ENCODE measurements around the gene AP1M1.

AP1M1 gene

GRCh38 chr19:16206046-16206605 lies 8.4 kb downstream of the AP1M1 start:
- no peak overlapping the region for H2BK12ac ChIP-seq (ENCODE audit: low read length)
- no peak overlapping the region for H3K14ac ChIP-seq (ENCODE audit: low read length)
- H2BK5ac ChIP-seq (ENCODE audit: low read depth, low read length, poor library complexity) = no peak overlapping the region
- no peak overlapping the region for H3K27ac ChIP-seq (ENCODE audit: low read depth, low read length)
- H4K8ac ChIP-seq (ENCODE audit: low read depth, low read length) = no peak overlapping the region
- H4K12ac ChIP-seq (ENCODE audit: low read depth, low read length) = no peak overlapping the region
- no peaks in the 10 kb centered on the region for H3K4me1 ChIP-seq (ENCODE audit: control insufficient read depth in 1 of 2, insufficient read depth in 2 of 2, low read length in 2 of 2)
- no peak overlapping the region for H3K4ac ChIP-seq (ENCODE audit: low read depth, low read length)
- H3K9ac ChIP-seq (ENCODE audit: low read length) = no peak overlapping the region
- H3K18ac ChIP-seq (ENCODE audit: low read length) = no peak overlapping the region
- no peak overlapping the region for H3K4me2 ChIP-seq (ENCODE audit: low read length)
- H2BK120ac ChIP-seq (ENCODE audit: insufficient read depth, low read length, poor library complexity) = no peak overlapping the region
- WGBS (ENCODE audit: extremely low coverage, insufficient coverage, insufficient read length) = no CpG with 5 or more reads among the region's 14 CpGs
- no peak overlapping the region for H3K23ac ChIP-seq (ENCODE audit: low read length)
- H3K27me3 ChIP-seq (ENCODE audit: insufficient read depth, low read length) = no peaks in the 10 kb centered on the region
- no peak overlapping the region for H3K4me3 ChIP-seq (ENCODE audit: low read depth, low read length)
- no peak overlapping the region for H4K91ac ChIP-seq (ENCODE audit: low read depth, low read length)
- no peaks in the 10 kb centered on the region for H3K79me1 ChIP-seq (ENCODE audit: low read length)
- H3K36me3 ChIP-seq (ENCODE audit: control insufficient read depth in 1 of 2, insufficient read depth in 2 of 2, low read length in 2 of 2) = peaks cover 58 to 64% of the 10 kb centered on the region in 2 experiments
- no peak overlapping the region for H2AFZ ChIP-seq (ENCODE audit: insufficient read depth, low read length, poor library complexity)
- no peak for DNase-seq
- H2AK5ac ChIP-seq (ENCODE audit: low read length) = no peak overlapping the region
- no peaks in the 10 kb centered on the region for H3K79me2 ChIP-seq (ENCODE audit: control insufficient read depth, insufficient read depth, low read length, poor library complexity)
- peaks cover 2% of the 10 kb centered on the region for H3K9me3 ChIP-seq (ENCODE audit: insufficient read depth, low read depth, low read length)

GRCh38 chr19:16206637-16207036 lies 8.9 kb downstream of the AP1M1 start:
- Histone ChIP-seq H3K27me3 (ENCODE audit: insufficient read depth, low read length) (no peaks in the 10 kb centered on the region), H3K4ac (ENCODE audit: low read depth, low read length) (no peak overlapping the region), H3K36me3 (ENCODE audit: control insufficient read depth in 1 of 2, insufficient read depth in 2 of 2, low read length in 2 of 2) (peaks cover 58 to 64% of the 10 kb centered on the region in 2 experiments), H3K79me2 (ENCODE audit: control insufficient read depth, insufficient read depth, low read length, poor library complexity) (no peaks in the 10 kb centered on the region), H3K9me3 (ENCODE audit: insufficient read depth, low read depth, low read length) (peaks cover 2% of the 10 kb centered on the region), H2BK12ac (ENCODE audit: low read length) (no peak overlapping the region), H2AFZ (ENCODE audit: insufficient read depth, low read length, poor library complexity) (no peak overlapping the region), H3K14ac (ENCODE audit: low read length) (no peak overlapping the region), H3K9ac (ENCODE audit: low read length) (no peak overlapping the region), H4K8ac (ENCODE audit: low read depth, low read length) (no peak overlapping the region), H4K91ac (ENCODE audit: low read depth, low read length) (no peak overlapping the region), H3K4me2 (ENCODE audit: low read length) (no peak overlapping the region), H3K18ac (ENCODE audit: low read length) (no peak overlapping the region), H3K4me1 (ENCODE audit: control insufficient read depth in 1 of 2, insufficient read depth in 2 of 2, low read length in 2 of 2) (no peaks in the 10 kb centered on the region), H3K27ac (ENCODE audit: low read depth, low read length) (no peak overlapping the region), H2BK5ac (ENCODE audit: low read depth, low read length, poor library complexity) (no peak overlapping the region), H2AK5ac (ENCODE audit: low read length) (no peak overlapping the region), H2BK120ac (ENCODE audit: insufficient read depth, low read length, poor library complexity) (no peak overlapping the region), H3K23ac (ENCODE audit: low read length) (no peak overlapping the region), H4K12ac (ENCODE audit: low read depth, low read length) (no peak overlapping the region), H3K79me1 (ENCODE audit: low read length) (no peaks in the 10 kb centered on the region), H3K4me3 (ENCODE audit: low read depth, low read length) (no peak overlapping the region)
- no peak for DNase-seq
- no CpG with 5 or more reads among the region's 7 CpGs for WGBS (ENCODE audit: extremely low coverage, insufficient coverage, insufficient read length)

GRCh38 chr19:16207063-16207462 lies 9.4 kb downstream of the AP1M1 start:
- Histone ChIP-seq H4K8ac (ENCODE audit: low read depth, low read length) (no peak overlapping the region), H3K23ac (ENCODE audit: low read length) (no peak overlapping the region), H3K27me3 (ENCODE audit: insufficient read depth, low read length) (no peaks in the 10 kb centered on the region), H3K79me2 (ENCODE audit: control insufficient read depth, insufficient read depth, low read length, poor library complexity) (no peaks in the 10 kb centered on the region), H2BK12ac (ENCODE audit: low read length) (no peak overlapping the region), H2BK5ac (ENCODE audit: low read depth, low read length, poor library complexity) (no peak overlapping the region), H3K79me1 (ENCODE audit: low read length) (no peaks in the 10 kb centered on the region), H3K27ac (ENCODE audit: low read depth, low read length) (no peak overlapping the region), H3K4me1 (ENCODE audit: control insufficient read depth in 1 of 2, insufficient read depth in 2 of 2, low read length in 2 of 2) (no peaks in the 10 kb centered on the region), H3K18ac (ENCODE audit: low read length) (no peak overlapping the region), H3K14ac (ENCODE audit: low read length) (no peak overlapping the region), H2AK5ac (ENCODE audit: low read length) (no peak overlapping the region), H3K9me3 (ENCODE audit: insufficient read depth, low read depth, low read length) (peaks cover 2% of the 10 kb centered on the region), H3K4ac (ENCODE audit: low read depth, low read length) (no peak overlapping the region), H4K91ac (ENCODE audit: low read depth, low read length) (no peak overlapping the region), H3K9ac (ENCODE audit: low read length) (no peak overlapping the region), H2BK120ac (ENCODE audit: insufficient read depth, low read length, poor library complexity) (no peak overlapping the region), H3K4me3 (ENCODE audit: low read depth, low read length) (no peak overlapping the region), H3K4me2 (ENCODE audit: low read length) (no peak overlapping the region), H4K12ac (ENCODE audit: low read depth, low read length) (no peak overlapping the region), H2AFZ (ENCODE audit: insufficient read depth, low read length, poor library complexity) (no peak overlapping the region), H3K36me3 (ENCODE audit: control insufficient read depth in 1 of 2, insufficient read depth in 2 of 2, low read length in 2 of 2) (peaks cover 54 to 60% of the 10 kb centered on the region in 2 experiments)
- no peak for DNase-seq
- no CpG with 5 or more reads among the region's 10 CpGs for WGBS (ENCODE audit: extremely low coverage, insufficient coverage, insufficient read length)

- Histone ChIP-seq H2BK12ac (ENCODE audit: low read length) (no peak overlapping the region), H2AFZ (ENCODE audit: insufficient read depth, low read length, poor library complexity) (no peak overlapping the region), H3K18ac (ENCODE audit: low read length) (no peak overlapping the region), H3K9ac (ENCODE audit: low read length) (no peak overlapping the region), H3K36me3 (ENCODE audit: control insufficient read depth in 1 of 2, insufficient read depth in 2 of 2, low read length in 2 of 2) (peaks cover 53 to 57% of the 10 kb centered on the region in 2 experiments), H3K79me2 (ENCODE audit: control insufficient read depth, insufficient read depth, low read length, poor library complexity) (no peaks in the 10 kb centered on the region), H3K79me1 (ENCODE audit: low read length) (no peaks in the 10 kb centered on the region), H3K27me3 (ENCODE audit: insufficient read depth, low read length) (no peaks in the 10 kb centered on the region), H3K14ac (ENCODE audit: low read length) (no peak overlapping the region), H2BK5ac (ENCODE audit: low read depth, low read length, poor library complexity) (no peak overlapping the region), H2AK5ac (ENCODE audit: low read length) (no peak overlapping the region), H3K9me3 (ENCODE audit: insufficient read depth, low read depth, low read length) (peaks cover 2% of the 10 kb centered on the region), H4K12ac (ENCODE audit: low read depth, low read length) (no peak overlapping the region), H3K27ac (ENCODE audit: low read depth, low read length) (no peak overlapping the region), H3K4me3 (ENCODE audit: low read depth, low read length) (no peak overlapping the region), H2BK120ac (ENCODE audit: insufficient read depth, low read length, poor library complexity) (no peak overlapping the region), H3K4me2 (ENCODE audit: low read length) (no peak overlapping the region), H4K8ac (ENCODE audit: low read depth, low read length) (no peak overlapping the region), H4K91ac (ENCODE audit: low read depth, low read length) (no peak overlapping the region), H3K23ac (ENCODE audit: low read length) (no peak overlapping the region), H3K4me1 (ENCODE audit: control insufficient read depth in 1 of 2, insufficient read depth in 2 of 2, low read length in 2 of 2) (no peaks in the 10 kb centered on the region), H3K4ac (ENCODE audit: low read depth, low read length) (no peak overlapping the region)
- DNase-seq = no peak
- WGBS (ENCODE audit: extremely low coverage, insufficient coverage, insufficient read length) = no CpG with 5 or more reads among the region's 12 CpGs
Observed at GRCh38 chr19:16207490-16208025, 9.8 kb downstream of the AP1M1 start.

Data from trophoblast cell (in vitro differentiated cells and primary cell).